GM12892 (cell line): ENCODE measurements around the gene LAMA4.
"Not testable (repeated sequence)": the region's sequence is repeated elsewhere in the genome, so short reads cannot be mapped to it uniquely, and the experiment has no call there.

Experiments
- DNase-seq: peaks from one replicate; pipeline ENCODE4 v3.0.0; 2011; ENCODE audit not compliant: insufficient read length
- FAIRE-seq: peaks from 2 replicates; lab custom pipeline; 2011; peaks lifted over from hg19 to GRCh38; lab: Jason Lieb, UNC
- POLR2A ChIP-seq: IDR thresholded peaks from 2 replicates; pipeline ENCODE4 v1.6.1; 2011; ENCODE audit warnings: low read depth, low read length, control low read depth
- POLR2AphosphoS5 ChIP-seq: IDR thresholded peaks from 2 replicates; pipeline ENCODE4 v1.6.1; 2011; ENCODE audit warnings: low read depth, low read length, control low read depth
- TAF1 ChIP-seq: IDR thresholded peaks from 2 replicates; pipeline ENCODE4 v1.6.1; 2011; ENCODE audit warnings: low read depth, mild to moderate bottlenecking, control low read depth, low read length, borderline replicate concordance

Gene LAMA4

DNA sequence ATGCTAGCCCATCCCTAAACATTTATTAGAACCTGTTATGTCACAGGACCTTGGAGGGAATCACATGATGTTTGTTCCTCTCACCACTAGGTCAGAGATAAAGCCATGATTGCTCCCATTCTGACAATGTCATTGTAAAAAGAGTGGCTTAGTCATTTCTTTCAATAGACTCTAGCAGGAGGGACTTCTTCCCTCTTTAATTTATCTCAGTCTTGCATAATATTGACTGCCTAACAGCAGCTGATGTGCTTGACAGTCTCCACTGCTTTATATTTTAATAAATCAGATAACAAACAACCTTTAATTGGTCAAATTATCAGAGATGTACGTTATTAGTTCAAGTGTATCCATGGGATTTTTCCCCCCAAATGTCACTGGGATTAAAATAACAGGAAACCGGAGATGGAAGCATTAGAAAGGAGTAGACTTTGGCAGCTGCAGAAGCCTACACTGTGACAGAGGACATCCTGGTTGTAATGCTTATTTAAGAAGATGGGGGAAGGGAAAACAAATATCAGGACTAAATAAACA is 39.6 kb downstream of the LAMA4 start:
- TF ChIP-seq POLR2AphosphoS5 (no peak), TAF1 (no peak), POLR2A (no peak)
- FAIRE-seq: no peak
- no peak for DNase-seq

DNA sequence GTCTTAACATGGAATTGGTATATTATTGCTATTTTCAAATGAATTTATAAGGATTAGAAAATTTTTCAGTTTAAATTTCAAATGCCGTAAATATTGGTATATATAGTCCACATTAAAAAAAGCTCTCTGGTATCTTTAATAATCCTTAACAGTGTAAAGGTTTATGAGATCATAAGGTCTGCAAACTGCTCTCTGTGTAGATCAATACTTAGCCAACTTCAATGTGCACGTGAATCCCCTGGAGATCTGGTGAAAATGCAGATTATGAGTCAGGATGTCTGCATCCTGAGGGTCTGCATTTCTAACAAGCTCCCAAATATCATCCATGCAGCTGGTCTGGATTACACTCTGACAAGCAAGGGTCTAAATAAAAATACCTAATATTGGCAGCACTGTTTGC is 43.5 kb downstream of the LAMA4 start:
- no peak for TF ChIP-seq TAF1
- no peak for TF ChIP-seq POLR2AphosphoS5
- TF ChIP-seq POLR2A: no peak
- FAIRE-seq (no peak), DNase-seq (no peak)

DNA sequence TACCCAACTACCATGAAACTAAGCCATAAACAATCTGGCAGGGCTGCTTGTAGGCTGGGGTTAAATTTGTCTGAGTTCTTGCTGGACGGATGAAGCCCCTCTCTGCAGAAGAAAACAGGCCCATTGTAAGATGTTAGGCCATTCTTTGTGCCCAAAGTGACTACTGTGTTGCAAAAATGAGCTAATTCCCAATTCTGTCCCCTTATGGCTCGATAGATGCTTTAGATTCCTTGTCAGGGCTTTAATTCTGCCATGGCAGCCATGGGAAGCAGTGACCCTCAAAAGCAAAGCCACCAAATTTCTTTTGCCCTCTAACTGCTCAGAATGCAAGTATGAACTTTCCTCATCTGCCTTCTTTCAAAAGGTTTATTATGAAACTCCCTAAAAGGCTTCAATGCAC is 45.2 kb downstream of the LAMA4 start:
- FAIRE-seq (no peak), DNase-seq (no peak)
- no peak for TF ChIP-seq POLR2A
- TF ChIP-seq TAF1: no peak
- TF ChIP-seq POLR2AphosphoS5: no peak

DNA sequence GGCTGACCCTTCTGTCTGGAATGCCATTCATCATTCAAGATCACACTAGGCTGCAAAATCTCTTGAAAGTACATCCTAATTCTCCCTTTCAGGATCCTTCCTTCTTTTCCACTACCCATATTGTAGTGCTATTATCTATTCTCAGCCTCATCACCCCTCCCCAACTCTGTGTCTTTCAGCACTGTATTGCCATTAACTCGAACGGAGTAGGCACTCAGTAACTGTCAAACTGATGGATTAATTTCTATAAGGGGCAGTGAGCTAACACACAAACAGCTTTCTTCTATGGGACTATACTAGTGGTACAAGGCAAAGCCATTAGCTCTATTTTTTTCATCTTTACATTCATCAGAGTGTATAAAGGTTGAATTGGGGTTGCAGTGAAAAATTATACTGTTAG is 46.6 kb downstream of the LAMA4 start:
- DNase-seq (no peak), FAIRE-seq (no peak)
- TF ChIP-seq POLR2AphosphoS5 (no peak), POLR2A (no peak)

DNA sequence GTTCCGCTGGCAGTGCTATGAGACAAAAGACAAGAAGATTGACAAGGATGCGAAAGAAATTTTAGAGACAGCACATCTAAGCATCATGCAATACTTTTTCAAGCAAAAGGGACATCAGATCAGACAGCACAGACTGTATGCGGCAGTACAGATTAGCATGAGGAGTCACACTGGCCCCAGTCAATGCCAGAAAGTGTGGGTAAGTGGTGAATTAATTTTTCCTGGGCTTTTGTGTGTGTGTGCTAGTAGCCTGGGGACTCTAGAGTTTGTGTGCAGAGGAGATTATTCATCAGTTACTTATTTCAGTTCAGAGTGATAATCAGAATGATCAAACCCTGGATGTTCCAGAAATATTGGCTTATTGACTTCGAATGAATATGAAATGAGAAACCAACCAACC is 47.2 kb downstream of the LAMA4 start:
- no peak for TF ChIP-seq POLR2AphosphoS5
- no peak for TF ChIP-seq POLR2A
- TF ChIP-seq TAF1: no peak
- no peak for FAIRE-seq
- no peak for DNase-seq

DNA sequence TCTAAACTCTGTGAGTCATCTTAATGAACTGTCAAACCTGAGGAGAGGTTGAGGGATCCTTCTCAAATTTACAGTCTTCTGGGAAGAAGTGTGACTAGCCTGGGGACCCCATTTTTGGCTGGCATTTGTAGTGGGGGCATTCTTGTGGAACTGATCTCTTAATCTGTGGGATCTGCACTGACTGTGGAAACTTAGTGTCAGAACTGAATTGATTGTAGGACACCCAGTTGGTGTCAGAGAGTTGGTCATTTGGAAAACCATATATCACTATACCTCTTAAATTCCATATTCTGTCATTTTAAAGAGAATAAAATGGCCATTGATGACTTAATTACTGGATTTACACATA is 48.3 kb downstream of the LAMA4 start:
- no peak for DNase-seq
- no peak for FAIRE-seq
- no peak for TF ChIP-seq POLR2AphosphoS5
- no peak for TF ChIP-seq TAF1
- no peak for TF ChIP-seq POLR2A

DNA sequence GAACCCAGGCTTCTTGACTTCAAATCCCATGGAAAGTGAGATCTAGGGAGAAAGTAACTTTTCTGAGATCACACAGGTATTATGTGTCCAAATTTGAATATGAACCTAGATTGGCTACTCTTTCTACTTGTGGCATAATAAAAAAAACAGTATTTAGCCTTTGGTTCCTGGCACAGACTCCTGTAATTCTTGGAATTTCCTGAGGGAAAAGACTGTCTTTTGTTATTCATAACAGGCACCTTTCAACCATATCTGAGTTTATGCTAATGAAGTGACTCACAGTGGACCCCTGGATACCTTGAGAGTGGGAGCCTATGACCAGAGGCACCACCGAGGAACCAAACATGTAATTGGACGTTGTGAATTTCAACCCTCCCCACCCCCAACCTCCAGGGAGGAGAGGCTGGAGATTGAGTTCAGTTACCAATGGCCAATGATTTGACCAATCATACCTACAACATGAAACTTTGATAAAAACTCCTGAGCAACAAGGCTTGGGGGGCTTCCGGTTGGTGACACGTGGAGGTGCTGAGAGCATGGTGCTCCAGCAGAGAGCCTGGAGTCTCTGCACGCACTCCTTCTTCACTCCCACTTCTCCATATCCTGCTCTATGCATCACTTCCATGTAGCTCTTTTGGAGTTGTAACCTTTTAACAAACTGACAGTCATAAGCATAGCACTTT is 48.8 kb downstream of the LAMA4 start:
- FAIRE-seq (no peak), DNase-seq (no peak)
- TF ChIP-seq POLR2A: no peak
- no peak for TF ChIP-seq TAF1
- TF ChIP-seq POLR2AphosphoS5: no peak

DNA sequence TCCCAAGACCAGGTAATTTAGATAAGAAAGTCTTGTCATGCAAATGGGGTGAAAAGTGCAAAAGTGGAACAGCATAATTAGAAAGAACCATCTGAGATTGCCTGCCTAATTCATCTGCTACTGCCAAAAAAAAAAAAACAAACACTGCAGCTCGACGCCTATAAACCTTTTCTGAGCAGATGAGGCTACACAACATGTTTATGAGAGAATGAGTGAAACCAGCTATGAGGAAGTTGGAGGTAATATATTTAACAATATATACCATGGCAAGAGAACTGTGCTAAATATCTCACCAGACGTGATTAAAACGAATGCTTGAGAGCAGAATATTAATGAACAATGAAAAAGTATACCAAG is 50.0 kb downstream of the LAMA4 start:
- no peak for TF ChIP-seq POLR2AphosphoS5
- TF ChIP-seq TAF1: no peak
- TF ChIP-seq POLR2A: no peak
- FAIRE-seq (no peak), DNase-seq (no peak)

DNA sequence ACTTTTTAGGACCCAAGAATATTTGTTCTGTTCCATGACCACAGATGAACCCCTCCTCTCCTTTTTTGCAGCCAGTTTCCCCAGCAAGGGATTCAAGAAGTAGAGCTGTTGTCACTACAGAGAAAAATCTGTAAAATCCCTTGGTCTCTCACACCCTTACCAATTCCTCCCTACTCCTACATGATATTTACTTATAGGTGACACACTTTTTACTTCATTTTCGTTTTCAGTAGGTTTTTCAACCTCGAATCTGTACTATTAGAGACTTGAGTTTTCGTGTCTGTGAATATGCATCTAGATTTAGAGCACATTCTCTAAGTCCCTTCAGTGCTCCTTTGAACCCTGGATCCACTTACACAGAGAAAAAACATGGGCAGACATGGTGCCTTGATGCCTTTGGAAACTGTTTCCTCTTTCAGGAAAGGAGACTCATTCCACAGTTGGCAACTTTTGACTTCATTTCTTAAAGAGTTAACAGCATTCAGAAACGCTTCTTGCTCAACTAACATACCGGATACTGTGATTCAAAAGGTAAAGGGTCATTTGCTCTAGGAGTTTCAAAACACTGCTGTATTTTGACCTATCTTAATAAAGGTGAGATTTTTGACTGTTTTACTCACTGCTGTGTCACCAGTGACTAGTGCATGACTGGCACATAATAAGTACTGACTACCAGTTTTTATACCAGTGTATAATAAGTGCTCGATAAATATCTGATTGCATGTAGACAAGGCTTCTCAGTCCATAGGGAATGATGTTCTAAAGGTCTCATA is 50.6 kb downstream of the LAMA4 start:
- TF ChIP-seq POLR2AphosphoS5 (no peak), POLR2A (no peak), TAF1 (no peak)
- no peak for DNase-seq
- FAIRE-seq: no peak

DNA sequence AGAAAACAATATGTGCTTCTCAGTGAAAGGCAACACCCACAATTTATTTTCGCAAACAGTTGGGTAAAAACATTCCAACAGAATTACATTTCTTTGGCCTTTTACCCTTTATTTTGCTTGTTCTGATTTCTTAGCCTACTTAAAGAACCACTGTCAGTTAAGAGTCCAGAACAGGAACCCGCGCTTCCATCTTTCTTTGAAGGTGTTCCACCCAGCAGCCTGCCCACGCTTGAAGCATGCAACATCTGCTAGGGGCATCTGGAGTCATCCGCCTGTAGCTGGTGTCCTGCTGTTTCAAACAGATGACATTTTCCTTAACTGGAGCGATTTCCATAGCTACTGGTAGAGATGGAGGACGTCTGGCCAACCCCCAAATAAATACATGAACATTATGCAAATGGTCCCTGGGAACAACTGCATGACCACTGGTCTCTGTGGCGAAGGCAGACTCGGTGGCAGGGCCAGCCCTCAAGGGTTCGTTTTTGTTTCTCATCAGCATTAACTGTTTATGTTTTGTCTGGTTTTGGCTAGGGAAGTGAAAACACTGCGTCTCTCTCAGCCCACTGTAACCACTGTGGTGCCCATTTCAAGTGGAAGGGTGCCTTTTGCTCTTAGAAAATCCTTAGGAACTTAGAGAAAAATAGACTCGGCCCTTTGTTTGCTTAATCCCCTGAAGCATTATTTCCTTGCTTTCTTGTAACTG is 51.6 kb downstream of the LAMA4 start:
- TF ChIP-seq POLR2A: no peak
- no peak for TF ChIP-seq TAF1
- DNase-seq: no peak

DNA sequence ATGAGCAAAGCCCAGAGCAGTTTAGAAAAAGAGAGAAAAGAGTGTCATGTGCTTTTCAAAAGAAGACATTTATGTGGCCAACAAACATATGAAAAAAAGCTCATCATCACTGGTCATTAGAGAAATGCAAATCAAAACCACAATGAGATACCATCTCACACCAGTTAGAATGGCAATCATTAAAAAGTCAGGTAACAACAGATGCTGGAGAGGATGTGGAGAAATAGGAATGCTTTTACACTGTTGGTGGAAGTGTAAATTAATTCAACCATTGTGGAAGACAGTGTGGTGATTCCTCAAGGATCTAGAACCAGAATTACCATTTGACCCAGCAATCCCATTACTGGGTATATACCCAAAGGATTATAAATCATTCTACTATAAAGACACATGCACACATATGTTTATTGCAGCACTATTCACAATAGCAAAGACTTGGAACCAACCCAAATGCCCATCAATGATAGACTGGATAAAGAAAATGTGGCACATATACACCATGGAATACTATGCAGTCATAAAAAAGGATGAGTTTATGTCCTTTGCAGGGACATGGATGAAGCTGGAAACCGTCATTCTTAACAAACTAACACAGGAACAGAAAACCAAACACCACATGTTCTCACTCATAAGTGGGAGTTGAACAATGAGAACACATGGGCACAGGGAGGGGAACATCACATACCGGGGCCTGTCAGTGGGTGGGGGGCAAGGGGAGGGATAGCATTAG is 54.0 kb downstream of the LAMA4 start:
- not testable (repeated sequence) for FAIRE-seq

More for the DNA sequence above, 51.6 kb downstream of the LAMA4 start:
- no peak for FAIRE-seq

DNA sequence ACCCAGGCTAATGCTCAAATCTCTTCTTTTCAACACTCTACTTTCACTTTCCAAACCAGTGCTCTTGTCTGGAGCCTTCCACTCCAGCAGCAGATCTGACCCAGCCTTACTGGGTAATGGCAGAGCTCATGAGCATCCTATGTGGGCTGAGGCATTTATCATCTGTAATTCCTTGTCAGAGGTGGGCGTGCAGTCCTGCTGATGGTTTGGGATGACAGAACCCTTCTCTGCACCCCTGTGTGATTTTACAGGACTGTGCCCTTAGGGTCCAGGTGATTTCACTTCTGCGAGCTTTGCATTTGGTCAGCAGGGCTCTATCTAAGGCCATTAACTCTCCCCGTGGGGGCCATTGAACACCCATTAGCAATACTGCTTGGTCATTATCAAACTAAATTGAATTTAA is 55.4 kb downstream of the LAMA4 start:
- TF ChIP-seq POLR2AphosphoS5: no peak
- no peak for TF ChIP-seq POLR2A
- TF ChIP-seq TAF1: no peak
- FAIRE-seq: no peak
- DNase-seq: no peak

More for the DNA sequence above, 54.0 kb downstream of the LAMA4 start:
- DNase-seq: not testable (repeated sequence)

DNA sequence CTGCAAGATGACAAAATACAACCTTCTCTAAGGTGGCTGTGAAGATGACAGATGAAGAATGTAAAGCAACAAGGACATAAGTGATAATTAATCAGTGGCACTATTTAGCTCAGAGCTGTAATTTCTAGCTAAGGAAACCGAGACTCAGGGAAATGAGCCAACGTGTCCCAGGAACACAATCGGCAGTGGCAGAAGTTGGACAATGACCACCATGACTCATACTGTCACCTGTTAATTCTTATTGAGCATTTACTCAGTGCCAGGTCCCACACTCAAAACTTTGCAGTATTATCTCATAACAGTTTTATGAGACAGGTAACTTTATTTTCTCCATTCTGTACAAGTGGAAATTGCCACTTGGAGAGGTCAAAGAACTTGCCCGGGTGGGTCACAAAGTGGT is 55.8 kb downstream of the LAMA4 start:
- DNase-seq (no peak), FAIRE-seq (no peak)
- TF ChIP-seq TAF1: no peak
- no peak for TF ChIP-seq POLR2AphosphoS5
- TF ChIP-seq POLR2A: no peak
